ENCODE measurements around the gene LRBA. TPM values are rescaled to one million over a fixed set of nuclear protein-coding genes. Genes with fewer than 3 reads are reported as not detected.

The LRBA gene
- total and polyA plus RNA-seq, 2 donors (not counting 3 experiments of a cell fraction or from before 2014, with no cell fraction given) = 18.0 to 35.1 TPM

GRCh38 chr4:150580306-150580705 is 434.8 kb downstream of the LRBA start:
- Histone ChIP-seq H3K9me1 (replicated peaks; ENCODE audit: control insufficient read depth, extremely low read depth, insufficient read depth, low read length) (no peaks in the 10 kb centered on the region), H3K9me3 (replicated peaks; ENCODE audit: control insufficient read depth, insufficient read depth, low read length) (no peaks in the 10 kb centered on the region), H3K27ac (ENCODE audit: insufficient read depth, low read depth, low read length) (no peak overlapping the region), H3K4me3 (replicated peaks in 1 of 3; ENCODE audit: insufficient read depth in 1 of 3, low read depth in 1 of 3, low read length in 3 of 3) (no peak overlapping the region), H3K27me3 (ENCODE audit: control insufficient read depth in 2 of 2, insufficient read depth in 2 of 2, low read length in 2 of 2) (no peaks in the 10 kb centered on the region), H3K4me2 (ENCODE audit: insufficient read depth, low read length) (peak overlapping the region; percentile 35), H3K79me2 (ENCODE audit: control insufficient read depth, insufficient read depth, low read length) (no peaks in the 10 kb centered on the region), H3K9ac (replicated peaks; ENCODE audit: extremely low read depth, insufficient read depth, low read length) (no peak overlapping the region), H4K20me1 (replicated peaks; ENCODE audit: control insufficient read depth, extremely low read depth, insufficient read depth, low read length) (no peaks in the 10 kb centered on the region), H3K36me3 (ENCODE audit: control insufficient read depth in 2 of 2, extremely low read depth in 1 of 2, insufficient read depth in 2 of 2, low read length in 2 of 2) (no peaks in the 10 kb centered on the region), H3K4me1 (ENCODE audit: control insufficient read depth, extremely low read depth, insufficient read depth, low read length) (no peaks in the 10 kb centered on the region), H2AFZ (ENCODE audit: low read depth, low read length) (no peak overlapping the region)
- ChIA-PET POLR2A (no interaction called here), CTCF (interaction anchor here (1.0 kb wide), 1 partner anchor 287 kb away, joined by 3 read pairs; no protein-coding TSS in a partner anchor)
- DNase-seq (ENCODE audit: low read depth, low spot score) = no peak
- FAIRE-seq = no peak
- TF ChIP-seq EZH2 (IDR thresholded peaks at IDR 0.05; ENCODE audit: borderline replicate concordance, low read depth, low read length, severe bottlenecking) = no peak
- no peak for TF ChIP-seq CTCF (IDR thresholded peaks at IDR 0.05; ENCODE audit: extremely low read depth in 1 of 2, insufficient read depth in 1 of 2, low read depth in 1 of 2, low read length in 2 of 2)
- TF ChIP-seq JUN (IDR thresholded peaks at IDR 0.05; ENCODE audit: borderline replicate concordance, insufficient read depth, insufficient read length, low read depth) = no peak
- no TSS peak for BruUV-seq (replicated peaks)
- intact Hi-C loops (cut with micrococcal nuclease) (loop anchor here (5.0 kb wide), 2 partner anchors 273 to 583 kb away; no protein-coding TSS in a partner anchor), dilution Hi-C loops (cut with MboI; ENCODE audit: extremely low pct_ligation_motif_present, low sequenced_read_pairs) (no loop called here)

- no TSS peak for BruUV-seq (replicated peaks)
- no peak overlapping the region for H2AFZ ChIP-seq (ENCODE audit: low read depth, low read length)
- intact Hi-C loops (cut with micrococcal nuclease) = loop anchor here (5.0 kb wide), 2 partner anchors 272 to 582 kb away; no protein-coding TSS in a partner anchor
- FAIRE-seq (no peak), DNase-seq (ENCODE audit: low read depth, low spot score) (no peak)
- H3K27ac ChIP-seq (ENCODE audit: insufficient read depth, low read depth, low read length) = no peak overlapping the region
- no peaks in the 10 kb centered on the region for H3K27me3 ChIP-seq (ENCODE audit: control insufficient read depth in 2 of 2, insufficient read depth in 2 of 2, low read length in 2 of 2)
- CTCF ChIA-PET = interaction anchor here (0.7 to 1.0 kb wide), 3 partner anchors 12 to 287 kb away, joined by 3 read pairs; no protein-coding TSS in a partner anchor
- no peak for TF ChIP-seq JUN (IDR thresholded peaks at IDR 0.05; ENCODE audit: borderline replicate concordance, insufficient read depth, insufficient read length, low read depth)
- no peak for TF ChIP-seq POLR2AphosphoS5 (IDR thresholded peaks at IDR 0.05; ENCODE audit: insufficient read depth, low read depth, low read length)
- no peak for TF ChIP-seq MYC (IDR thresholded peaks at IDR 0.05; ENCODE audit: low read depth, low read length)
- TF ChIP-seq CTCF (IDR thresholded peaks at IDR 0.05; ENCODE audit: extremely low read depth in 1 of 2, insufficient read depth in 1 of 2, low read depth in 1 of 2, low read length in 2 of 2) = no peak
- no peak for TF ChIP-seq GATA2 (IDR thresholded peaks at IDR 0.05; ENCODE audit: insufficient read depth, insufficient read length, low read depth, low read length)
- no peak for TF ChIP-seq MAX (IDR thresholded peaks at IDR 0.05; ENCODE audit: insufficient read depth, insufficient read length)
- TF ChIP-seq FOS (IDR thresholded peaks at IDR 0.05; ENCODE audit: borderline replicate concordance, insufficient read depth, low read length) = no peak
- TF ChIP-seq EZH2 (IDR thresholded peaks at IDR 0.05; ENCODE audit: borderline replicate concordance, low read depth, low read length, severe bottlenecking) = no peak
- no peak for TF ChIP-seq POLR2A (IDR thresholded peaks at IDR 0.05; ENCODE audit: low read depth, low read length)
- H3K9me3 ChIP-seq (replicated peaks; ENCODE audit: control insufficient read depth, insufficient read depth, low read length) = no peaks in the 10 kb centered on the region
- no peak overlapping the region for H3K9ac ChIP-seq (replicated peaks; ENCODE audit: extremely low read depth, insufficient read depth, low read length)
- H3K79me2 ChIP-seq (ENCODE audit: control insufficient read depth, insufficient read depth, low read length) = no peaks in the 10 kb centered on the region
- no peaks in the 10 kb centered on the region for H3K36me3 ChIP-seq (ENCODE audit: control insufficient read depth in 2 of 2, extremely low read depth in 1 of 2, insufficient read depth in 2 of 2, low read length in 2 of 2)
- dilution Hi-C loops (cut with MboI; ENCODE audit: extremely low pct_ligation_motif_present, low sequenced_read_pairs) = no loop called here
- no peaks in the 10 kb centered on the region for H3K9me1 ChIP-seq (replicated peaks; ENCODE audit: control insufficient read depth, extremely low read depth, insufficient read depth, low read length)
- no peaks in the 10 kb centered on the region for H3K4me1 ChIP-seq (ENCODE audit: control insufficient read depth, extremely low read depth, insufficient read depth, low read length)
- peak overlapping the region; percentile 35 for H3K4me2 ChIP-seq (ENCODE audit: insufficient read depth, low read length)
- no peaks in the 10 kb centered on the region for H4K20me1 ChIP-seq (replicated peaks; ENCODE audit: control insufficient read depth, extremely low read depth, insufficient read depth, low read length)
- H3K4me3 ChIP-seq (replicated peaks in 1 of 3; ENCODE audit: insufficient read depth in 1 of 3, low read depth in 1 of 3, low read length in 3 of 3) = peak overlapping the region in 1 of 3 experiments; percentile 24
- POLR2A ChIA-PET = no interaction called here
Measured at GRCh38 chr4:150579551-150580234, 435.4 kb downstream of the LRBA start.
